Fibroblast of skin of right quadriceps (primary cell): Measurements from ENCODE around the gene ZPLD1.

Experiments
- DNase-seq: peaks from one replicate; pipeline ENCODE4 v3.0.0-alpha.2; 2013

Gene ZPLD1

GRCh38 chr3:102470066-102470465 is 35.3 kb downstream of the ZPLD1 start:
- no peak for DNase-seq

GRCh38 chr3:102471001-102471400 is 36.2 kb downstream of the ZPLD1 start:
- no peak for DNase-seq

GRCh38 chr3:102471491-102471890 is 36.7 kb downstream of the ZPLD1 start:
- no peak for DNase-seq

GRCh38 chr3:102473648-102474047 is 38.8 kb downstream of the ZPLD1 start:
- DNase-seq, result no peak

- DNase-seq, result no peak
Measured at GRCh38 chr3:102474207-102474606, 39.4 kb downstream of the ZPLD1 start.

GRCh38 chr3:102476198-102476597 is 41.4 kb downstream of the ZPLD1 start:
- no peak for DNase-seq

- no peak for DNase-seq
Measured at GRCh38 chr3:102478160-102478559, 43.3 kb downstream of the ZPLD1 start.

- no peak for DNase-seq
Measured at GRCh38 chr3:102480139-102480538, 45.3 kb downstream of the ZPLD1 start.

- no peak for DNase-seq
Measured at GRCh38 chr3:102481050-102481449, 46.2 kb downstream of the ZPLD1 start.

GRCh38 chr3:102483556-102483955 is 48.7 kb downstream of the ZPLD1 start:
- no peak for DNase-seq

- DNase-seq, result no peak
Measured at GRCh38 chr3:102484363-102484762, 49.5 kb downstream of the ZPLD1 start.

GRCh38 chr3:102485701-102486100 is 50.9 kb downstream of the ZPLD1 start:
- no peak for DNase-seq

- DNase-seq, result no peak
Measured at GRCh38 chr3:102488331-102488730, 53.5 kb downstream of the ZPLD1 start.

- DNase-seq, result no peak
Measured at GRCh38 chr3:102492300-102492699, 57.5 kb downstream of the ZPLD1 start.

GRCh38 chr3:102497571-102497970 is 62.8 kb downstream of the ZPLD1 start:
- no peak for DNase-seq

GRCh38 chr3:102505542-102505941 is 70.7 kb downstream of the ZPLD1 start:
- DNase-seq, result no peak

GRCh38 chr3:102510663-102511062 is 75.8 kb downstream of the ZPLD1 start:
- DNase-seq, result no peak

GRCh38 chr3:102511168-102511567 is 76.4 kb downstream of the ZPLD1 start:
- no peak for DNase-seq

- no peak for DNase-seq
Measured at GRCh38 chr3:102511639-102512038, 76.8 kb downstream of the ZPLD1 start.

- DNase-seq, result peak; percentile 10
Measured at GRCh38 chr3:102512734-102513504, 78.1 kb downstream of the ZPLD1 start.

GRCh38 chr3:102514241-102514640 is 79.4 kb downstream of the ZPLD1 start:
- no peak for DNase-seq

GRCh38 chr3:102521246-102521645 is 86.4 kb downstream of the ZPLD1 start:
- DNase-seq, result no peak

GRCh38 chr3:102525624-102526023 is 90.8 kb downstream of the ZPLD1 start:
- DNase-seq, result no peak

- no peak for DNase-seq
Measured at GRCh38 chr3:102526865-102527264, 92.0 kb downstream of the ZPLD1 start.

- no peak for DNase-seq
Measured at GRCh38 chr3:102528727-102529126, 93.9 kb downstream of the ZPLD1 start.
